MCF 10A (cell line): Measurements from ENCODE around the gene NDUFA5. TPM values are rescaled to one million over a fixed set of nuclear protein-coding genes. Genes with fewer than 3 reads are reported as not detected.

Experiments used
- BruUV-seq: library from RNA; stranded (reverse); fragments of 400-500 nt; replicated peaks from 2 replicates; lab custom pipeline; 2021; lab: Mats Ljungman, UMichigan
- CTCF ChIA-PET: fragments of 300-600 bp; sonication (Branson Sonifier 250); formaldehyde crosslinking; extraction: SDS; loops from one replicate; lab custom pipeline; 2021; ENCODE audit warnings: antibody characterized with exemption, inconsistent platforms; lab: Yijun Ruan, JAX
- POLR2A ChIA-PET: fragments of 300-600, 350-650 bp; sonication (Branson Sonifier 250); formaldehyde crosslinking; extraction: SDS; loops from one replicate; lab custom pipeline; 2020; ENCODE audit warnings: antibody characterized with exemption, inconsistent platforms; lab: Yijun Ruan, JAX
- DNase-seq: peaks from one replicate; pipeline ENCODE4 v3.0.0-alpha.2; 2018; ENCODE audit not compliant: unreplicated experiment
- H3K27ac Mint-ChIP-seq: one replicate; pipeline ENCODE4 v1.8.0; 2022; ENCODE audit warnings: mild to moderate bottlenecking, low read depth, mixed read lengths; ENCODE audit not compliant: unreplicated experiment
- H3K27me3 Mint-ChIP-seq: one replicate; pipeline ENCODE4 v1.8.0; 2022; ENCODE audit warnings: mixed read lengths; ENCODE audit not compliant: insufficient read depth, unreplicated experiment
- H3K36me3 Mint-ChIP-seq: one replicate; pipeline ENCODE4 v1.8.0; 2022; ENCODE audit warnings: mild to moderate bottlenecking, moderate library complexity, mixed read lengths; ENCODE audit not compliant: insufficient read depth, unreplicated experiment
- H3K4me1 Mint-ChIP-seq: one replicate; pipeline ENCODE4 v1.8.0; 2022; ENCODE audit warnings: mixed read lengths; ENCODE audit not compliant: insufficient read depth, unreplicated experiment
- H3K4me3 Mint-ChIP-seq: one replicate; pipeline ENCODE4 v1.8.0; 2022; ENCODE audit warnings: mild to moderate bottlenecking, moderate library complexity, mixed read lengths; ENCODE audit not compliant: unreplicated experiment
- H3K9me3 Mint-ChIP-seq: one replicate; pipeline ENCODE4 v1.8.0; 2022; ENCODE audit warnings: mixed read lengths; ENCODE audit not compliant: unreplicated experiment
- CTCF ChIP-seq: fragments of 200-600 bp; IDR thresholded peaks from one replicate; pipeline ENCODE4 v1.8.0; 2022; ENCODE audit warnings: antibody characterized with exemption, mild to moderate bottlenecking; ENCODE audit not compliant: unreplicated experiment
- intact Hi-C: fragments of 100-400 bp; cut with micrococcal nuclease; formaldehyde crosslinking; loops from 2 replicates; pipeline ENCODE4 v1.14.1; 2022
- total RNA-seq: library from RNA; stranded (reverse); gene quantifications from 2 replicates; pipeline ENCODE4 v1.2.3, GENCODE V29; 2022

The NDUFA5 gene
- total RNA-seq, 1 experiment from 2014 or later: 71.9 TPM

- Mint-ChIP-seq H3K36me3 (peaks cover 10% of the 10 kb centered on the region), H3K4me1 (no peaks in the 10 kb centered on the region), H3K4me3 (no peak overlapping the region), H3K27ac (no peak overlapping the region), H3K9me3 (no peaks in the 10 kb centered on the region), H3K27me3 (no peaks in the 10 kb centered on the region)
- no peak for DNase-seq
- BruUV-seq: no TSS peak
- CTCF ChIA-PET: interaction anchor here (0.7 to 1.9 kb wide), 5 partner anchors 9 to 143 kb away, joined by 3 to 8 read pairs (median 6); no protein-coding TSS in a partner anchor
- POLR2A ChIA-PET: interaction anchor here (0.6 to 3.3 kb wide), 18 partner anchors 9 to 1358 kb away, joined by 3 to 30 read pairs (median 6); partner anchors contain the start of genes IQUB and WASL
- no peak for TF ChIP-seq CTCF
- intact Hi-C loops: no loop called here
Observed at GRCh38 chr7:123558289-123558874, 764 bp upstream of the NDUFA5 start.

- TF ChIP-seq CTCF: no peak
- POLR2A ChIA-PET: interaction anchor here (0.6 to 3.3 kb wide), 20 partner anchors 9 to 904 kb away, joined by 3 to 30 read pairs (median 5); partner anchors contain the start of genes IQUB and WASL
- CTCF ChIA-PET: interaction anchor here (0.6 to 1.1 kb wide), 3 partner anchors 62 to 1560 kb away, joined by 3 to 8 read pairs (median 4); no protein-coding TSS in a partner anchor
- Mint-ChIP-seq H3K9me3 (no peaks in the 10 kb centered on the region), H3K4me1 (peaks cover 5% of the 10 kb centered on the region), H3K27me3 (no peaks in the 10 kb centered on the region), H3K36me3 (peaks cover 23% of the 10 kb centered on the region), H3K27ac (no peak overlapping the region), H3K4me3 (no peak overlapping the region)
- no peak for DNase-seq
- BruUV-seq: TSS peak; percentile 45
- intact Hi-C loops: no loop called here
Observed at GRCh38 chr7:123557016-123557397, 611 bp downstream of the NDUFA5 start.

DNA sequence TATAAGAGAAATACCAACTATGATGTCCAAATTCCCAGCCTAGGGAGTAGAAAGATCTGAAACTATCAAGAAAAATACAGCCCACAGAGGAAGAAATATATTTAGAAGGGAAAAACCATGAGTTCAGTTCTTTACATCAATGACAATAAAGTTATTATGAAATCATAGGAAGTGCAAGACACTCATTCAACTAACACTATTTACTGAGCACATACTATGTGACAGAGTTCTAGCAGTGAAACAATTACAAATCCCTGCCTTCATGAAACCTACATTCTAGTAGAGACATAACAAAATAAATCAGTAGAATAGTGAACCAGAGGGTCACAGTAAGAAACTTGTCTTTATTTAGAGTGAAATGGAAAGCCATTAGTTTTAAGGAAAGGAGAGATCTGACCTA is 2.1 kb downstream of the NDUFA5 start:
- H3K4me3 Mint-ChIP-seq: no peak overlapping the region
- no peak for TF ChIP-seq CTCF
- H3K27ac Mint-ChIP-seq: no peak overlapping the region
- no peaks in the 10 kb centered on the region for H3K27me3 Mint-ChIP-seq
- peaks cover 5% of the 10 kb centered on the region for H3K4me1 Mint-ChIP-seq
- H3K9me3 Mint-ChIP-seq: no peaks in the 10 kb centered on the region
- H3K36me3 Mint-ChIP-seq: peaks cover 26% of the 10 kb centered on the region
- POLR2A ChIA-PET: no interaction called here
- intact Hi-C loops: no loop called here
- no TSS peak for BruUV-seq
- CTCF ChIA-PET: no interaction called here
- DNase-seq: no peak

DNA sequence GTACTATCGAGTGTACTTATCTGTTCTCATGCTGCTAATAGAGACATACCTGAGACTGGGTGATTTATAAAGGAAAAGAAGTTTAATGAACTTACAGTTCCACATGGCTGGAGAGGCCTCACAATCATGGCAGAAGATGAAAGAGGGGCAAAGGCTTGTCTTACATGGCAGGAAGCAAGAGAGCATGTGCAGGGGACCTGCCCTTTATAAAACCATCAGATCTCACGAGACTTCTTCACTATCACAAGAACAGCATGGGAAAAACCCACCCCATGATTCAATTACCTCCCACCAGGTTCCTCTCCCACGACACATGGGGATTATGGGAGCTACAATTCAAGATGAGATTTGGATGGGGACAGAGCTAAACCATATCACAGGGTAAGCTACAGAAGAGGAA is 4.5 kb downstream of the NDUFA5 start:
- ChIA-PET POLR2A (no interaction called here), CTCF (interaction anchor here (0.6 to 1.9 kb wide), 4 partner anchors 13 to 59 kb away, joined by 3 to 5 read pairs (median 4); no protein-coding TSS in a partner anchor)
- no TSS peak for BruUV-seq
- DNase-seq: no peak
- Mint-ChIP-seq H3K27ac (no peak overlapping the region), H3K4me1 (peaks cover 11% of the 10 kb centered on the region), H3K4me3 (no peak overlapping the region), H3K9me3 (no peaks in the 10 kb centered on the region), H3K36me3 (peaks cover 47% of the 10 kb centered on the region), H3K27me3 (no peaks in the 10 kb centered on the region)
- TF ChIP-seq CTCF: no peak
- intact Hi-C loops: no loop called here
